HCT116 (cell line): ENCODE measurements around the gene GRB2.

Experiments
- CEBPB ChIP-seq: IDR thresholded peaks from 2 replicates; pipeline ENCODE4 v1.6.1; 2012; ENCODE audit warnings: low read depth
- EGR1 ChIP-seq: IDR thresholded peaks from 2 replicates; pipeline ENCODE4 v1.6.1; 2012; ENCODE audit warnings: low read depth
- POLR2A ChIP-seq: IDR thresholded peaks from 2 replicates; pipeline ENCODE4 v1.7.0; 2011; ENCODE audit warnings: borderline replicate concordance; ENCODE audit not compliant: insufficient read depth, insufficient read length; ENCODE audit errors: extremely low read depth
- POLR2AphosphoS5 ChIP-seq: IDR thresholded peaks from 2 replicates; pipeline ENCODE4 v1.6.1; 2011; ENCODE audit warnings: mild to moderate bottlenecking, low read depth, low read length, moderate library complexity
- RAD21 ChIP-seq: IDR thresholded peaks from 2 replicates; pipeline ENCODE4 v1.6.1; 2012; ENCODE audit warnings: low read depth, mild to moderate bottlenecking
- REST ChIP-seq: IDR thresholded peaks from 2 replicates; pipeline ENCODE4 v1.6.1; 2012; ENCODE audit warnings: low read depth
- SIN3A ChIP-seq: IDR thresholded peaks from 2 replicates; pipeline ENCODE4 v1.6.1; 2012; ENCODE audit warnings: low read depth
- YY1 ChIP-seq: IDR thresholded peaks from 2 replicates; pipeline ENCODE4 v1.6.1; 2011; ENCODE audit warnings: low read length, low read depth, moderate library complexity, mild to moderate bottlenecking; ENCODE audit not compliant: insufficient replicate concordance; ENCODE audit errors: extremely low read depth
- ZNF274 ChIP-seq: fragments of 200-500 bp; sonication (Bioruptor generic); IDR thresholded peaks from 2 replicates; pipeline ENCODE4 v1.6.1; 2014; ENCODE audit warnings: mild to moderate bottlenecking, low read depth, low read length, inconsistent platforms
- TF ChIP-seq, protein P1 (sequence below), 3 experiments: fragments of 200-600 bp in 1 of 3; sonication (generic) in 1 of 3; IDR thresholded peaks in 2 of 3; conservative IDR thresholded peaks in 1 of 3; 2 replicates each; pipeline ENCODE4 v1.5.1; 2012 to 2017; ENCODE audit warnings: low read depth in 2 of 3, low read length in 2 of 3, antibody characterized with exemption in 1 of 3, borderline replicate concordance in 1 of 3, control low read depth in 1 of 3, mild to moderate bottlenecking in 1 of 3, mixed read lengths in 1 of 3, mixed run types in 1 of 3, moderate library complexity in 1 of 3; ENCODE audit not compliant: insufficient read depth in 1 of 3
- TF ChIP-seq, protein P2 (sequence below): IDR thresholded peaks from 2 replicates; pipeline ENCODE4 v1.6.1; 2012

DNA sequence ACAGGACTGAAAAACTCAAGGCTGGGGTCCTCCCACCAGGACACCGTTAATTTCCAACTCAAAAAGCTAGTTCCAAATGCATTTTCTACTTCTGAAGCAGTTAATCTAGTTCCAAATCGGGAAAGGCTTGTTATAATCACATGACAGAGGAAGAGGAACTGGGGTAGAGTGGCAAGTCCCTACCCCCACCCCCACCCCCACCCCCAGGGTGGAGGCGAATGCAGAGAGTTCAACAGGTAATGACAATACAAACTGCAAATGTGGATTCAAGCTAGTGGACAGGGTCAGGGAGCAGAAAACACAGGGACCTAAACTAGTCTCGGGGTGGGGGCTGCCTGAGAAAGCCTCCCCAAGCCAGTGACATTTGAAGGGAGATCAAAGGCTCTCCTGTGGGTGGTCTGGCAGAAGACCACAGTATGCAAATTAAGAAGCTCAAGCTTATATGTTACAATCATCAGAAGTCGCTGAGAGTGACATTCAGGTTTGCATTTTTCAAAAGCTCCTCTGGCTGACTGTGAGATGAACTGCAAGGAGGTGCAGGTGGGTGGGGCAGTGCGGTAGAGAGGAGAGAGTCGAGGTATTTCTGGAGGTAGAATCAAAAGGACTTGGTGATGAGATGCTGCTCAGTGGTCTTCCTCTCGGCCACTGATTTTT is 59.8 kb downstream of the GRB2 start:
- no peak for TF ChIP-seq REST
- TF ChIP-seq, protein P1, sequence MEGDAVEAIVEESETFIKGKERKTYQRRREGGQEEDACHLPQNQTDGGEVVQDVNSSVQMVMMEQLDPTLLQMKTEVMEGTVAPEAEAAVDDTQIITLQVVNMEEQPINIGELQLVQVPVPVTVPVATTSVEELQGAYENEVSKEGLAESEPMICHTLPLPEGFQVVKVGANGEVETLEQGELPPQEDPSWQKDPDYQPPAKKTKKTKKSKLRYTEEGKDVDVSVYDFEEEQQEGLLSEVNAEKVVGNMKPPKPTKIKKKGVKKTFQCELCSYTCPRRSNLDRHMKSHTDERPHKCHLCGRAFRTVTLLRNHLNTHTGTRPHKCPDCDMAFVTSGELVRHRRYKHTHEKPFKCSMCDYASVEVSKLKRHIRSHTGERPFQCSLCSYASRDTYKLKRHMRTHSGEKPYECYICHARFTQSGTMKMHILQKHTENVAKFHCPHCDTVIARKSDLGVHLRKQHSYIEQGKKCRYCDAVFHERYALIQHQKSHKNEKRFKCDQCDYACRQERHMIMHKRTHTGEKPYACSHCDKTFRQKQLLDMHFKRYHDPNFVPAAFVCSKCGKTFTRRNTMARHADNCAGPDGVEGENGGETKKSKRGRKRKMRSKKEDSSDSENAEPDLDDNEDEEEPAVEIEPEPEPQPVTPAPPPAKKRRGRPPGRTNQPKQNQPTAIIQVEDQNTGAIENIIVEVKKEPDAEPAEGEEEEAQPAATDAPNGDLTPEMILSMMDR (IDR thresholded peaks at IDR 0.05 in 2 of 3, conservative IDR thresholded peaks at IDR 0.05 in 1 of 3; ENCODE audit: borderline replicate concordance in 1 of 3, insufficient read depth in 1 of 3, low read depth in 2 of 3, low read length in 2 of 3): no peak
- no peak for TF ChIP-seq CEBPB
- TF ChIP-seq, protein P2, sequence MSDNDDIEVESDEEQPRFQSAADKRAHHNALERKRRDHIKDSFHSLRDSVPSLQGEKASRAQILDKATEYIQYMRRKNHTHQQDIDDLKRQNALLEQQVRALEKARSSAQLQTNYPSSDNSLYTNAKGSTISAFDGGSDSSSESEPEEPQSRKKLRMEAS: no peak
- TF ChIP-seq SIN3A: no peak
- no peak for TF ChIP-seq POLR2A
- TF ChIP-seq ZNF274: no peak
- no peak for TF ChIP-seq POLR2AphosphoS5
- TF ChIP-seq YY1: no peak
- no peak for TF ChIP-seq RAD21
- no peak for TF ChIP-seq EGR1
